ENCODE data around the gene ATXN1.

The ATXN1 gene

DNA sequence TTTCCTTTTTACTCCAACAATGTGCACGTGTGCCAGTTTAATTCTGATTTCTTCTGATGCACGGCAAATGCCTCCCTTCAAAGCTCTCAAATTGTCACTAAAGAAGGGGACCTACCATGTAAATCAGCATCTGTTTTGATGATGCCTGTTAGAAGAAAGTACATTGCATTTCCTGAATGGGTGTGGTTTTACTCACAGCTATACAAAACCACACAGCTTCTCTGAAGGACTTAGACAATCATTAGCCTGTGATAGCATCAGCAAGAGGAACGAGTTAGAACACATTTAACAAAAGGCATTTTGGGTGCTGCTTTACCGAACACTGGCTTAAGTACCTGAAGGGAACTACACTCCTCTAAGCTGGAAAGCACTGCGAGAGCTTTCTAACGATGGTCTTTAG, 109.4 kb downstream of the ATXN1 start:
- TF ChIP-seq, protein P1, sequence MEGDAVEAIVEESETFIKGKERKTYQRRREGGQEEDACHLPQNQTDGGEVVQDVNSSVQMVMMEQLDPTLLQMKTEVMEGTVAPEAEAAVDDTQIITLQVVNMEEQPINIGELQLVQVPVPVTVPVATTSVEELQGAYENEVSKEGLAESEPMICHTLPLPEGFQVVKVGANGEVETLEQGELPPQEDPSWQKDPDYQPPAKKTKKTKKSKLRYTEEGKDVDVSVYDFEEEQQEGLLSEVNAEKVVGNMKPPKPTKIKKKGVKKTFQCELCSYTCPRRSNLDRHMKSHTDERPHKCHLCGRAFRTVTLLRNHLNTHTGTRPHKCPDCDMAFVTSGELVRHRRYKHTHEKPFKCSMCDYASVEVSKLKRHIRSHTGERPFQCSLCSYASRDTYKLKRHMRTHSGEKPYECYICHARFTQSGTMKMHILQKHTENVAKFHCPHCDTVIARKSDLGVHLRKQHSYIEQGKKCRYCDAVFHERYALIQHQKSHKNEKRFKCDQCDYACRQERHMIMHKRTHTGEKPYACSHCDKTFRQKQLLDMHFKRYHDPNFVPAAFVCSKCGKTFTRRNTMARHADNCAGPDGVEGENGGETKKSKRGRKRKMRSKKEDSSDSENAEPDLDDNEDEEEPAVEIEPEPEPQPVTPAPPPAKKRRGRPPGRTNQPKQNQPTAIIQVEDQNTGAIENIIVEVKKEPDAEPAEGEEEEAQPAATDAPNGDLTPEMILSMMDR (IDR thresholded peaks at IDR 0.05; ENCODE audit: insufficient read depth, low read length, poor library complexity, severe bottlenecking) = no peak
- peak; percentile 38 for DNase-seq (ENCODE audit: extremely low read depth, insufficient read length)
- Histone ChIP-seq H3K4me3 (replicated peaks; ENCODE audit: low read depth, low read length) (no peak overlapping the region), H3K36me3 (ENCODE audit: control insufficient read depth, insufficient read depth, low read length) (no peaks in the 10 kb centered on the region; the same call in 1 of the 2 replicates), H3K27me3 (replicated peaks; ENCODE audit: control insufficient read depth, insufficient read depth, low read length) (no peaks in the 10 kb centered on the region)

DNA sequence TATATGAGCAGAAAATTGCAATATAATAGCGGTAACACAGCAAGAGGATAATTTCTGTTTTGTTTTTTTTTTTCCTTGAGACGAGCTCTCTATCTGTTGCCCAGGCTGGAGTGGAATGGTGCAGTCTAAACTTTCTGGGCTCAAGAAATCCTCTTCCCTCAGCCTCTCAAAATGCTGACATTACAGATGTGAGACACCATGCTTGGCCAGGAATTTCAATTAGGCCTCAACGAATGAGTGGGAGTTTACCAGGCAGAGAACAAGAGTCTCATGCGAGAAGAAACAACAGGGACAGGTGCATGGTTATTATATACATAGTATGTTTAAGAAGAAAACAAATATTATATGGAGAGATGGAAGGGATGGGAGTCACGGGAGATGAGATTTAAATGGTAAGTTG, 111.4 kb downstream of the ATXN1 start:
- no peak for DNase-seq (ENCODE audit: extremely low read depth, insufficient read length)
- Histone ChIP-seq H3K27me3 (replicated peaks; ENCODE audit: control insufficient read depth, insufficient read depth, low read length) (no peaks in the 10 kb centered on the region), H3K4me3 (replicated peaks; ENCODE audit: low read depth, low read length) (no peak overlapping the region), H3K36me3 (ENCODE audit: control insufficient read depth, insufficient read depth, low read length) (no peaks in the 10 kb centered on the region; the same call in 1 of the 2 replicates)
- TF ChIP-seq, protein P1 (IDR thresholded peaks at IDR 0.05; ENCODE audit: insufficient read depth, low read length, poor library complexity, severe bottlenecking) = no peak

DNA sequence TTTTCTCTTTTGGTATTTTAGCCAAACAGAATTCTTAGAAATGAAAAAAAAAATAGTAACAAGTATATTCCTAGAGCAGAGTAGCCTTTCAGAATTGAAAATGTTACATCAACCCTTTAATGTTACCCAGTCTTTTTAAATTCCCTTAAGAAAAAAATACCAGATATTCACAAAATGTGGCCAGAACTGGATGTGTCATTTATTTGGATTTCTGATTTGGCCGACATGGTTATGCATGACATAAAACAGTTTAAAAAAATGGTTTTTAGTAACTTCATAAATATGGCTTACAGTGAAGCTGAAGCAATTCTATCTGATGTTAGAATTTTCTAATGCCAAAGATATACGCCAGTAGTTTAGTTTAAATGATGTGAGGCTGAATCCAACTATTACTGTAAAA, 112.0 kb downstream of the ATXN1 start:
- no peak for DNase-seq (ENCODE audit: extremely low read depth, insufficient read length)
- no peaks in the 10 kb centered on the region for H3K27me3 ChIP-seq (replicated peaks; ENCODE audit: control insufficient read depth, insufficient read depth, low read length)
- no peak overlapping the region for H3K4me3 ChIP-seq (replicated peaks; ENCODE audit: low read depth, low read length)
- no peaks in the 10 kb centered on the region; the same call in 1 of the 2 replicates for H3K36me3 ChIP-seq (ENCODE audit: control insufficient read depth, insufficient read depth, low read length)
- TF ChIP-seq, protein P1 (IDR thresholded peaks at IDR 0.05; ENCODE audit: insufficient read depth, low read length, poor library complexity, severe bottlenecking) = no peak

DNA sequence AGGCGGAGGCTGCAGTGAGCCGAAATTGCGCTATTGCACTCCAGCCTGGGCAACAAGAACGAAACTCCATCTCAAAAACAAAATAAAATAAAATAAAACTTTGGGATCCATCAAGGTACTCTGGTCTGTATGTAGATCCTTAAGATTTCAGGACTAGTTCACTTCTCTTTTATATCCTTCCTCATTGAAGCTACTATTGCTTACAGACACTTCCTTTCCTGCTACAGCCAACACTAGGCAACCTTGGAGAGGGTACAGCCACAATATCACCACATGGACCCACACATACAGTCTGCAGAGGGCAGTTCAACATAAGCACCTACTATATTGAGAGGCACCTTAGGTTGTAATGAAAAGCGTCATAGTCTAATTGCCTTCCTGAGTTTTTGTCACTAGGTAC, 113.3 kb downstream of the ATXN1 start:
- H3K27me3 ChIP-seq (replicated peaks; ENCODE audit: control insufficient read depth, insufficient read depth, low read length) = no peaks in the 10 kb centered on the region
- TF ChIP-seq, protein P1 (IDR thresholded peaks at IDR 0.05; ENCODE audit: insufficient read depth, low read length, poor library complexity, severe bottlenecking) = no peak
- H3K4me3 ChIP-seq (replicated peaks; ENCODE audit: low read depth, low read length) = no peak overlapping the region
- no peak for DNase-seq (ENCODE audit: extremely low read depth, insufficient read length)
- no peaks in the 10 kb centered on the region for H3K36me3 ChIP-seq (ENCODE audit: control insufficient read depth, insufficient read depth, low read length)

DNA sequence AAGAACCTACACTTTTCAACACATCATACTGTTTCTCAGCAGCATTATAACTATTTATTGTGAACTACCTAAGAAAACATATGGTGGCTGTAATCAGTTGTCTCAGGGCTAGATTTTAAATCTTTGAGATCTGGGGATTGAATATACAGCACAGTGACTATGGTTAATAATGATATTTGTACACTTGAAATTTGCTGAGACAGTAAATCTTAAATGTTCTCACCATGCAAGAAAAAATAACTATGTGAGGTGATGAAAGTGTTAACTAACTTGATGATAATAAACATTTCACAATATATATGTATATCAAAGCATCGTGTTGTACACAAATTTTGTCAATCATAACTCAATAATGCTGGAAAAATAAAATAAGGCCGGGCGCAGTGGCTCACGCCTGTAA, 113.8 kb downstream of the ATXN1 start:
- TF ChIP-seq, protein P1 (IDR thresholded peaks at IDR 0.05; ENCODE audit: insufficient read depth, low read length, poor library complexity, severe bottlenecking) = no peak
- no peak overlapping the region for H3K4me3 ChIP-seq (replicated peaks; ENCODE audit: low read depth, low read length)
- no peak for DNase-seq (ENCODE audit: extremely low read depth, insufficient read length)
- H3K36me3 ChIP-seq (ENCODE audit: control insufficient read depth, insufficient read depth, low read length) = no peaks in the 10 kb centered on the region
- no peaks in the 10 kb centered on the region for H3K27me3 ChIP-seq (replicated peaks; ENCODE audit: control insufficient read depth, insufficient read depth, low read length)
